HCT116 (cell line): ENCODE measurements around the gene BEND3. TPM values are rescaled to one million over a fixed set of nuclear protein-coding genes. Genes with fewer than 3 reads are reported as not detected.

ENCODE experiments used
- ATAC-seq: fragments of 200-7000 bp; cut with Tn5 transposase; 2 replicates; pipeline ENCODE4 v1.9.1; 2020; ENCODE audit warnings: mild to moderate bottlenecking, moderate library complexity
- BruUV-seq: library from RNA; stranded (reverse); fragments of 400-500 nt; replicated peaks from 2 replicates; lab custom pipeline; 2021; lab: Mats Ljungman, UMichigan
- CTCF ChIA-PET: fragments of 300-600 bp; sonication (Branson Sonifier 250); formaldehyde crosslinking; loops from one replicate; lab custom pipeline; 2021; ENCODE audit warnings: antibody characterized with exemption; lab: Charles Lee
- POLR2A ChIA-PET: fragments of 300-600, 350-600 bp; sonication (Branson Sonifier 250); formaldehyde crosslinking; loops from one replicate; lab custom pipeline; 2021; ENCODE audit warnings: antibody characterized with exemption; lab: Charles Lee
- RAD21 ChIA-PET, 2 experiments: fragments of 300-600 bp; sonication (Branson Sonifier 250); formaldehyde crosslinking; loops; one replicate each; lab custom pipeline; 2023; ENCODE audit warnings: low total read pairs in 2 of 2; ENCODE audit not compliant: uncharacterized antibody in 2 of 2, unreplicated experiment in 2 of 2, low non-redundant PET in 1 of 2; lab: Charles Lee
- DNase-seq: peaks from one replicate; pipeline ENCODE4 v3.0.0-alpha.2; 2010; ENCODE audit warnings: low read depth, low spot score
- H2AFZ ChIP-seq: fragments of 200-600 bp; shearing (Covaris generic), sonication (generic); 2 replicates; pipeline ENCODE4 v1.6.1; 2017; ENCODE audit warnings: low read depth, mixed run types, mixed read lengths, antibody characterized with exemption, low read length; ENCODE audit not compliant: poor library complexity, severe bottlenecking
- H3K27ac ChIP-seq: 2 replicates; pipeline ENCODE4 v1.5.1; 2012; ENCODE audit warnings: low read depth, low read length
- H3K27me3 ChIP-seq: fragments of 200-600 bp; sonication (generic); 2 replicates; pipeline ENCODE4 v1.6.1; 2016; ENCODE audit warnings: mixed run types, low read length, mixed read lengths; ENCODE audit not compliant: insufficient read depth
- H3K36me3 ChIP-seq, 2 experiments: fragments of 200-500 bp in 1 of 2; fragments of 200-600 bp in 1 of 2; sonication (Bioruptor generic) in 1 of 2; sonication (generic) in 1 of 2; 2 replicates each; pipeline versions ENCODE4 v1.5.1 to v1.6.1; 2014 to 2016; ENCODE audit warnings: low read length in 2 of 2, inconsistent platforms in 1 of 2, mixed read lengths in 1 of 2, mixed run types in 1 of 2; ENCODE audit not compliant: insufficient read depth in 2 of 2, control insufficient read depth in 1 of 2
- H3K4me1 ChIP-seq, 2 experiments: fragments of 200-600 bp in 1 of 2; sonication (generic) in 1 of 2; 2 replicates each; pipeline versions ENCODE4 v1.5.1 to v1.6.1; 2012 to 2017; ENCODE audit warnings: low read length in 2 of 2, inconsistent platforms in 1 of 2, mild to moderate bottlenecking in 1 of 2, mixed read lengths in 1 of 2, mixed run types in 1 of 2, moderate library complexity in 1 of 2; ENCODE audit not compliant: insufficient read depth in 2 of 2, control insufficient read depth in 1 of 2
- H3K4me2 ChIP-seq: fragments of 200-600 bp; sonication (generic); 2 replicates; pipeline ENCODE4 v1.6.1; 2017; ENCODE audit warnings: mixed run types, low read length, mixed read lengths
- H3K4me3 ChIP-seq, 2 experiments: fragments of 200-600 bp in 1 of 2; sonication (generic) in 1 of 2; replicated peaks in 1 of 2; 2 replicates each; pipeline ENCODE4 v1.5.1; 2011 to 2016; ENCODE audit warnings: low read length in 2 of 2, control low read depth in 1 of 2, low read depth in 1 of 2, mild to moderate bottlenecking in 1 of 2, mixed read lengths in 1 of 2, mixed run types in 1 of 2
- H3K79me2 ChIP-seq: fragments of 200-600 bp; sonication (generic); 2 replicates; pipeline ENCODE4 v1.6.1; 2017; ENCODE audit warnings: mild to moderate bottlenecking, mixed run types, low read length, moderate library complexity, mixed read lengths; ENCODE audit not compliant: insufficient read depth
- H3K9ac ChIP-seq: fragments of 200-600 bp; sonication (generic); 2 replicates; pipeline ENCODE4 v1.6.1; 2016; ENCODE audit warnings: low read length, mixed read lengths
- H3K9me2 ChIP-seq: fragments of 200-600 bp; sonication (generic), shearing (Covaris generic); 2 replicates; pipeline ENCODE4 v1.6.1; 2017; ENCODE audit warnings: mixed run types, mild to moderate bottlenecking, moderate library complexity; ENCODE audit not compliant: insufficient read depth
- H3K9me3 ChIP-seq, 2 experiments: fragments of 200-500 bp in 1 of 2; fragments of 200-600 bp in 1 of 2; sonication (Bioruptor generic) in 1 of 2; sonication (generic) in 1 of 2; 2 replicates each; pipeline ENCODE4 v1.6.1; 2014 to 2017; ENCODE audit warnings: low read length in 2 of 2, mixed read lengths in 2 of 2, inconsistent platforms in 1 of 2, low read depth in 1 of 2, mild to moderate bottlenecking in 1 of 2, mixed run types in 1 of 2, moderate library complexity in 1 of 2; ENCODE audit not compliant: control insufficient read depth in 1 of 2, insufficient read depth in 1 of 2
- H4K20me1 ChIP-seq: fragments of 200-600 bp; sonication (generic), shearing (Covaris generic); 2 replicates; pipeline ENCODE4 v1.6.1; 2017; ENCODE audit warnings: mixed run types, mild to moderate bottlenecking, moderate library complexity; ENCODE audit not compliant: insufficient read depth
- ATF3 ChIP-seq: IDR thresholded peaks from 2 replicates; pipeline ENCODE4 v1.6.1; 2012
- CBX3 ChIP-seq: IDR thresholded peaks from 2 replicates; pipeline ENCODE4 v1.6.1; 2012; ENCODE audit warnings: low read depth
- ELF1 ChIP-seq: IDR thresholded peaks from 2 replicates; pipeline ENCODE4 v1.6.1; 2012; ENCODE audit warnings: low read depth, borderline replicate concordance
- EZH2 ChIP-seq: fragments of 200-600 bp; sonication (generic); IDR thresholded peaks from 2 replicates; pipeline ENCODE4 v1.6.1; 2017; ENCODE audit warnings: antibody characterized with exemption, mixed run types
- EZH2phosphoT487 ChIP-seq: fragments of 200-600 bp; IDR thresholded peaks from 2 replicates; pipeline ENCODE4 v1.6.1; 2018; ENCODE audit warnings: antibody characterized with exemption, borderline replicate concordance
- FOSL1 ChIP-seq: IDR thresholded peaks from 2 replicates; pipeline ENCODE4 v1.6.1; 2012; ENCODE audit warnings: low read depth
- JUND ChIP-seq: IDR thresholded peaks from 2 replicates; pipeline ENCODE4 v1.6.1; 2012
- POLR2A ChIP-seq: IDR thresholded peaks from 2 replicates; pipeline ENCODE4 v1.7.0; 2011; ENCODE audit warnings: borderline replicate concordance; ENCODE audit not compliant: insufficient read depth, insufficient read length; ENCODE audit errors: extremely low read depth
- POLR2AphosphoS5 ChIP-seq: IDR thresholded peaks from 2 replicates; pipeline ENCODE4 v1.6.1; 2011; ENCODE audit warnings: mild to moderate bottlenecking, low read depth, low read length, moderate library complexity
- RAD21 ChIP-seq: IDR thresholded peaks from 2 replicates; pipeline ENCODE4 v1.6.1; 2012; ENCODE audit warnings: low read depth, mild to moderate bottlenecking
- REST ChIP-seq: IDR thresholded peaks from 2 replicates; pipeline ENCODE4 v1.6.1; 2012; ENCODE audit warnings: low read depth
- SIN3A ChIP-seq: IDR thresholded peaks from 2 replicates; pipeline ENCODE4 v1.6.1; 2012; ENCODE audit warnings: low read depth
- SP1 ChIP-seq: IDR thresholded peaks from 2 replicates; pipeline ENCODE4 v1.6.1; 2012; ENCODE audit warnings: low read depth
- TCF7L2 ChIP-seq: IDR thresholded peaks from 2 replicates; pipeline ENCODE4 v1.7.0; 2011; ENCODE audit warnings: borderline replicate concordance, inconsistent platforms; ENCODE audit not compliant: insufficient read depth, insufficient read length; ENCODE audit errors: extremely low read depth
- YY1 ChIP-seq: IDR thresholded peaks from 2 replicates; pipeline ENCODE4 v1.6.1; 2011; ENCODE audit warnings: low read length, low read depth, moderate library complexity, mild to moderate bottlenecking; ENCODE audit not compliant: insufficient replicate concordance; ENCODE audit errors: extremely low read depth
- ZFX ChIP-seq: fragments of 450-650 bp; IDR thresholded peaks from 2 replicates; pipeline ENCODE4 v1.6.1; 2017
- ZNF274 ChIP-seq: fragments of 200-500 bp; sonication (Bioruptor generic); IDR thresholded peaks from 2 replicates; pipeline ENCODE4 v1.6.1; 2014; ENCODE audit warnings: mild to moderate bottlenecking, low read depth, low read length, inconsistent platforms
- intact Hi-C: fragments of 100-400 bp; cut with micrococcal nuclease; formaldehyde crosslinking; loops from 2 replicates; pipeline ENCODE4 v1.10.0; 2022
- total RNA-seq: library from RNA; stranded (reverse); gene quantifications from one replicate; pipeline ENCODE4 v1.2.1, GENCODE V29; 2021; ENCODE audit not compliant: unreplicated experiment
- TF ChIP-seq, protein P1 (sequence below), 3 experiments: fragments of 200-600 bp in 1 of 3; sonication (generic) in 1 of 3; IDR thresholded peaks in 2 of 3; conservative IDR thresholded peaks in 1 of 3; 2 replicates each; pipeline ENCODE4 v1.5.1; 2012 to 2017; ENCODE audit warnings: low read depth in 2 of 3, low read length in 2 of 3, antibody characterized with exemption in 1 of 3, borderline replicate concordance in 1 of 3, control low read depth in 1 of 3, mild to moderate bottlenecking in 1 of 3, mixed read lengths in 1 of 3, mixed run types in 1 of 3, moderate library complexity in 1 of 3; ENCODE audit not compliant: insufficient read depth in 1 of 3
- TF ChIP-seq, protein P2 (sequence below): IDR thresholded peaks from 2 replicates; pipeline ENCODE4 v1.6.1; 2011; ENCODE audit warnings: mild to moderate bottlenecking, low read length, moderate library complexity; ENCODE audit not compliant: insufficient replicate concordance; ENCODE audit errors: extremely low read depth
- TF ChIP-seq, protein P3 (sequence below): IDR thresholded peaks from 2 replicates; pipeline ENCODE4 v1.6.1; 2012

BEND3 gene
- total RNA-seq, 1 experiment from 2014 or later = 6.3 TPM

- H3K36me3 ChIP-seq = no peaks in the 10 kb centered on the region
- BruUV-seq = no TSS peak
- no peaks in the 10 kb centered on the region for H3K9me3 ChIP-seq
- TF ChIP-seq, protein P1, sequence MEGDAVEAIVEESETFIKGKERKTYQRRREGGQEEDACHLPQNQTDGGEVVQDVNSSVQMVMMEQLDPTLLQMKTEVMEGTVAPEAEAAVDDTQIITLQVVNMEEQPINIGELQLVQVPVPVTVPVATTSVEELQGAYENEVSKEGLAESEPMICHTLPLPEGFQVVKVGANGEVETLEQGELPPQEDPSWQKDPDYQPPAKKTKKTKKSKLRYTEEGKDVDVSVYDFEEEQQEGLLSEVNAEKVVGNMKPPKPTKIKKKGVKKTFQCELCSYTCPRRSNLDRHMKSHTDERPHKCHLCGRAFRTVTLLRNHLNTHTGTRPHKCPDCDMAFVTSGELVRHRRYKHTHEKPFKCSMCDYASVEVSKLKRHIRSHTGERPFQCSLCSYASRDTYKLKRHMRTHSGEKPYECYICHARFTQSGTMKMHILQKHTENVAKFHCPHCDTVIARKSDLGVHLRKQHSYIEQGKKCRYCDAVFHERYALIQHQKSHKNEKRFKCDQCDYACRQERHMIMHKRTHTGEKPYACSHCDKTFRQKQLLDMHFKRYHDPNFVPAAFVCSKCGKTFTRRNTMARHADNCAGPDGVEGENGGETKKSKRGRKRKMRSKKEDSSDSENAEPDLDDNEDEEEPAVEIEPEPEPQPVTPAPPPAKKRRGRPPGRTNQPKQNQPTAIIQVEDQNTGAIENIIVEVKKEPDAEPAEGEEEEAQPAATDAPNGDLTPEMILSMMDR (IDR thresholded peaks at IDR 0.05 in 2 of 3, conservative IDR thresholded peaks at IDR 0.05 in 1 of 3; ENCODE audit: borderline replicate concordance in 1 of 3, insufficient read depth in 1 of 3, low read depth in 2 of 3, low read length in 2 of 3) = no peak
- TF ChIP-seq, protein P2, sequence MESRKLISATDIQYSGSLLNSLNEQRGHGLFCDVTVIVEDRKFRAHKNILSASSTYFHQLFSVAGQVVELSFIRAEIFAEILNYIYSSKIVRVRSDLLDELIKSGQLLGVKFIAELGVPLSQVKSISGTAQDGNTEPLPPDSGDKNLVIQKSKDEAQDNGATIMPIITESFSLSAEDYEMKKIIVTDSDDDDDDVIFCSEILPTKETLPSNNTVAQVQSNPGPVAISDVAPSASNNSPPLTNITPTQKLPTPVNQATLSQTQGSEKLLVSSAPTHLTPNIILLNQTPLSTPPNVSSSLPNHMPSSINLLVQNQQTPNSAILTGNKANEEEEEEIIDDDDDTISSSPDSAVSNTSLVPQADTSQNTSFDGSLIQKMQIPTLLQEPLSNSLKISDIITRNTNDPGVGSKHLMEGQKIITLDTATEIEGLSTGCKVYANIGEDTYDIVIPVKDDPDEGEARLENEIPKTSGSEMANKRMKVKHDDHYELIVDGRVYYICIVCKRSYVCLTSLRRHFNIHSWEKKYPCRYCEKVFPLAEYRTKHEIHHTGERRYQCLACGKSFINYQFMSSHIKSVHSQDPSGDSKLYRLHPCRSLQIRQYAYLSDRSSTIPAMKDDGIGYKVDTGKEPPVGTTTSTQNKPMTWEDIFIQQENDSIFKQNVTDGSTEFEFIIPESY = no peak
- no peak for TF ChIP-seq SIN3A
- TF ChIP-seq ZNF274 = no peak
- TF ChIP-seq, protein P3, sequence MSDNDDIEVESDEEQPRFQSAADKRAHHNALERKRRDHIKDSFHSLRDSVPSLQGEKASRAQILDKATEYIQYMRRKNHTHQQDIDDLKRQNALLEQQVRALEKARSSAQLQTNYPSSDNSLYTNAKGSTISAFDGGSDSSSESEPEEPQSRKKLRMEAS = no peak
- TF ChIP-seq CBX3 = no peak
- TF ChIP-seq YY1 = no peak
- TF ChIP-seq POLR2AphosphoS5 = no peak
- no peak for TF ChIP-seq SP1
- no peak for TF ChIP-seq EZH2phosphoT487
- TF ChIP-seq ZFX = no peak
- TF ChIP-seq REST = no peak
- no peak for TF ChIP-seq FOSL1
- TF ChIP-seq ATF3 = no peak
- TF ChIP-seq EZH2 = no peak
- no peak for TF ChIP-seq ELF1
- no peak for TF ChIP-seq RAD21
- no peak for TF ChIP-seq JUND
- no peak for TF ChIP-seq TCF7L2
- no peak for TF ChIP-seq POLR2A
- no peak overlapping the region for H2AFZ ChIP-seq
- POLR2A ChIA-PET = no interaction called here
- no peaks in the 10 kb centered on the region for H3K9me2 ChIP-seq
- no peaks in the 10 kb centered on the region for H4K20me1 ChIP-seq
- RAD21 ChIA-PET = interaction anchor here in 1 of 2 experiments (0.7 kb wide), 1 partner anchor 144 kb away, joined by 3 read pairs; no protein-coding TSS in a partner anchor
- H3K4me2 ChIP-seq = no peak overlapping the region
- no peaks in the 10 kb centered on the region for H3K27me3 ChIP-seq
- H3K4me3 ChIP-seq = no peak overlapping the region
- H3K79me2 ChIP-seq = no peaks in the 10 kb centered on the region
- peaks cover 10 to 25% of the 10 kb centered on the region in 2 experiments; a peak in 3 of 4 replicates for H3K4me1 ChIP-seq
- CTCF ChIA-PET = interaction anchor here (1.3 kb wide), 1 partner anchor 8 kb away, joined by 3 read pairs; no protein-coding TSS in a partner anchor
- ATAC-seq (no peak), DNase-seq (no peak)
- H3K27ac ChIP-seq = no peak overlapping the region
- H3K9ac ChIP-seq = no peak overlapping the region
- intact Hi-C loops = no loop called here
Measured at GRCh38 chr6:107140581-107140980, 25.3 kb upstream of the BEND3 start.
